T1000 (cell line): ENCODE data around the gene DDX41.
A peak's percentile ranks its signal among the peaks of the same experiment; 100 is the strongest.

ENCODE experiments used
- DNase-seq: peaks from one replicate; lab custom pipeline; 2025; ENCODE audit warnings: mixed read lengths; lab: John Stamatoyannopoulos, UW

Gene DDX41

GRCh38 chr5:177483994-177484901, 32.5 kb downstream of the DDX41 start:
- no peak for DNase-seq

GRCh38 chr5:177483042-177483441, 33.7 kb downstream of the DDX41 start:
- DNase-seq, result no peak

GRCh38 chr5:177482359-177482795, 34.4 kb downstream of the DDX41 start:
- DNase-seq, result no peak

GRCh38 chr5:177479774-177480173, 37.0 kb downstream of the DDX41 start:
- no peak for DNase-seq

GRCh38 chr5:177478711-177479646, 37.8 kb downstream of the DDX41 start:
- DNase-seq, result no peak

GRCh38 chr5:177477701-177478477, 38.9 kb downstream of the DDX41 start:
- DNase-seq, result no peak

GRCh38 chr5:177476531-177477233, 40.1 kb downstream of the DDX41 start:
- DNase-seq, result no peak

GRCh38 chr5:177475563-177476427, 41.0 kb downstream of the DDX41 start:
- no peak for DNase-seq

GRCh38 chr5:177474846-177475562, 41.8 kb downstream of the DDX41 start:
- no peak for DNase-seq

GRCh38 chr5:177474002-177474476, 42.7 kb downstream of the DDX41 start:
- no peak for DNase-seq

- DNase-seq, result peak; percentile 24
Observed at GRCh38 chr5:177473443-177474001, 43.2 kb downstream of the DDX41 start, which contains the start of gene DBN1. DBN1 (minus strand) TSS chr5:177473634; CDS start chr5:177473521, 113 bp downstream.

- peak; percentile 19 for DNase-seq
Observed at GRCh38 chr5:177472460-177473442, 44.0 kb downstream of the DDX41 start.

GRCh38 chr5:177471610-177472356, 45.0 kb downstream of the DDX41 start:
- DNase-seq, result no peak

- DNase-seq, result no peak
Observed at GRCh38 chr5:177470759-177471536, 45.8 kb downstream of the DDX41 start.

GRCh38 chr5:177469750-177470525, 46.8 kb downstream of the DDX41 start:
- DNase-seq, result no peak
